ACC112 (cell line): ENCODE results near the gene MEGF6.

ENCODE experiments used
- H2AFZ ChIP-seq: fragments of 200-600 bp; sonication (generic); one replicate; pipeline ENCODE4 v1.6.0; 2017; ENCODE audit warnings: antibody characterized with exemption, low read length; ENCODE audit not compliant: unreplicated experiment
- H3K27ac ChIP-seq: fragments of 200-600 bp; sonication (generic); 2 replicates; pipeline ENCODE4 v1.5.1; 2014; ENCODE audit warnings: low read depth, mild to moderate bottlenecking, antibody characterized with exemption, low read length, moderate library complexity
- H3K27me3 ChIP-seq: fragments of 200-600 bp; sonication (generic); 2 replicates; pipeline ENCODE4 v1.6.1; 2014; ENCODE audit warnings: mild to moderate bottlenecking, antibody characterized with exemption, low read length, moderate library complexity, mixed read lengths; ENCODE audit not compliant: insufficient read depth
- H3K36me3 ChIP-seq: fragments of 200-600 bp; sonication (generic); 2 replicates; pipeline ENCODE4 v1.6.1; 2016; ENCODE audit warnings: mild to moderate bottlenecking, antibody characterized with exemption, low read length, moderate library complexity, mixed read lengths; ENCODE audit not compliant: insufficient read depth
- H3K4me1 ChIP-seq: fragments of 200-600 bp; sonication (generic); one replicate; pipeline ENCODE4 v1.6.1; 2016; ENCODE audit warnings: low read length, mixed read lengths; ENCODE audit not compliant: insufficient read depth, unreplicated experiment, control insufficient read depth
- H3K4me3 ChIP-seq: fragments of 200-600 bp; sonication (generic); 2 replicates; pipeline ENCODE4 v1.5.1; 2014; ENCODE audit warnings: mild to moderate bottlenecking, low read depth, low read length
- H3K79me2 ChIP-seq: fragments of 200-600 bp; sonication (generic); one replicate; pipeline ENCODE4 v1.6.0; 2016; ENCODE audit warnings: low read length; ENCODE audit not compliant: control insufficient read depth, unreplicated experiment, insufficient read depth

Gene MEGF6

DNA sequence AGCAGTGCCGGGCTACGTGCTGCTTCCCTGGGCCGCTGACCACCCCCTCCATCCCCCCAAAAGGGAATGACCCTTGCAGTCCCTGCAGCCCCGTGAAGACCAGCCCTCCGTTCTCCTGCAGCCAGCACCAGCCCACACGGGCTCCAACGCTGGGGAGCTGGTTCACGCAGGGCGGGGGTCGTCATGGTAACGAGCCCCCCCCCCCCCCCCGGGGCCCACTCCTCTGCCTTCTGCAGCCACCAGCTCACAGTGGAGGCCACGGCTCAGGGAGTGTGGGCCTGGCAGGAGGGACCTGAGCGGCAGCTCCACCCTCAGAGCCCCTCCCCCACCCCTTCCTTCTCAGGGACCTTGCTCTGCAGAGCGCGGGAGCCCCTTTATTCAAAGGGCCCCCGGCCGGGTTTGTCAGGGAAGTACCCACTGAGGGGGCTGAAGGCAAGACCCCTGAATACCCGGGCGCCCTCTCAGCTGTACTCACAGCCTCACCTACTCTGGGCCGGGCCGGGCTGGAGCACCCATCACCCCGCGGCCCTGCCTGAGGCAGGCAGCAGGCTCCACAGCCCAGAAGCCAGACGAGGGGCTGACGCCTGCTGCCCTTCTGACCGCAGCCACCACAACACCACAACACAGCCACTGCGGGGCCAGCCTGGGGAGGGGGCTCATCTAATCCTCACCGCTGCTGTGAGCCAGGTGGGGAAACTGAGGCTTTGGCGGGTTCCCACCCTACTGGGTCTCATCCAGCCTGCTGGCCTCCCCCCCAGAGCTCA, 12.6 kb downstream of the MEGF6 start:
- Histone ChIP-seq H3K4me3 (peak overlapping the region; percentile 40), H3K27ac (no peak overlapping the region), H3K36me3 (no peaks in the 10 kb centered on the region), H3K79me2 (no peaks in the 10 kb centered on the region), H3K27me3 (no peaks in the 10 kb centered on the region), H3K4me1 (no peaks in the 10 kb centered on the region), H2AFZ (no peak overlapping the region)

DNA sequence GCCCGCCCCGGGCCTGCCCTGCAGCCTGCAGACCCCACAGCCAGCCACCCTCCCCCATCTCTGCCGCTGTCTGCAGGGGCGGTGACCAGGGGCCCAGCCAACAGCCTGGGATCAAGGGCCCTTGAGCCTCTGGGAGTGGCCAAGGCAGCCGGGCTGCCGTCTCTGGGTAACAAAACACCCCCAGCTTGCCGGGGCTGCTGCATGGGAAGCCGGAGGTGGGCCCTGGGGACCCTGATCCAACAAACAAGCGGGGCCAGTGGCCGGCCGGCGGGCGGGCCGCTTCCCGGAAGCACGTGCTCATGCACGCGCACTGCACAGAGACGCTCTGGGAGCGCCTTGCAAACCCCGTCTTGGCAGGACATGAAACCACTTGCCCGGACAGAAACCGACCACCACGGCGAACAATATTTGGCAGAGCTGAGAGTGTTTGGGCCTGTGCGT, 13.2 kb downstream of the MEGF6 start:
- no peak overlapping the region for H3K27ac ChIP-seq
- H3K4me3 ChIP-seq: peak overlapping the region; percentile 40
- H3K27me3 ChIP-seq: no peaks in the 10 kb centered on the region
- no peaks in the 10 kb centered on the region for H3K4me1 ChIP-seq
- H3K36me3 ChIP-seq: no peaks in the 10 kb centered on the region
- H3K79me2 ChIP-seq: no peaks in the 10 kb centered on the region
- peak overlapping the region; percentile 32 for H2AFZ ChIP-seq

DNA sequence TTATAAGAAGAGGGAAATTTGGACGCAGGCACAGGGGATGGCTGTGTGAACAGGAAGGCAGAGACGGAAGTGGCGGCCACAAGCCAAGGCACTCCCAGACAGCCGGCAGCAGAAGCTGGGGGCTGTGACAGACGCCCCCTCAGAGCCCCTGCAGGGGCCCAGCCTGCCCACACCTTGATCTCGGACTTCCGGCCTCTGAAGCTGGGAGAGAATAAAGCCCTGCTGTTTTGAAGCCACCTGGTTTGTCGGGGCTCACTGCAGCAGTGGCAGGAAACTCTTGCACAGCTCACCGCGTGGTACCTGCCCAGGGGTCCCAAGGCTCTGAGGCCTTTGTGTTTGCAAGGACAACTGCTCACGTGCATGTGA, 13.7 kb downstream of the MEGF6 start:
- H3K4me1 ChIP-seq: no peaks in the 10 kb centered on the region
- no peak overlapping the region for H2AFZ ChIP-seq
- no peaks in the 10 kb centered on the region for H3K79me2 ChIP-seq
- no peaks in the 10 kb centered on the region for H3K27me3 ChIP-seq
- H3K4me3 ChIP-seq: no peak overlapping the region
- no peaks in the 10 kb centered on the region for H3K36me3 ChIP-seq
- no peak overlapping the region for H3K27ac ChIP-seq

DNA sequence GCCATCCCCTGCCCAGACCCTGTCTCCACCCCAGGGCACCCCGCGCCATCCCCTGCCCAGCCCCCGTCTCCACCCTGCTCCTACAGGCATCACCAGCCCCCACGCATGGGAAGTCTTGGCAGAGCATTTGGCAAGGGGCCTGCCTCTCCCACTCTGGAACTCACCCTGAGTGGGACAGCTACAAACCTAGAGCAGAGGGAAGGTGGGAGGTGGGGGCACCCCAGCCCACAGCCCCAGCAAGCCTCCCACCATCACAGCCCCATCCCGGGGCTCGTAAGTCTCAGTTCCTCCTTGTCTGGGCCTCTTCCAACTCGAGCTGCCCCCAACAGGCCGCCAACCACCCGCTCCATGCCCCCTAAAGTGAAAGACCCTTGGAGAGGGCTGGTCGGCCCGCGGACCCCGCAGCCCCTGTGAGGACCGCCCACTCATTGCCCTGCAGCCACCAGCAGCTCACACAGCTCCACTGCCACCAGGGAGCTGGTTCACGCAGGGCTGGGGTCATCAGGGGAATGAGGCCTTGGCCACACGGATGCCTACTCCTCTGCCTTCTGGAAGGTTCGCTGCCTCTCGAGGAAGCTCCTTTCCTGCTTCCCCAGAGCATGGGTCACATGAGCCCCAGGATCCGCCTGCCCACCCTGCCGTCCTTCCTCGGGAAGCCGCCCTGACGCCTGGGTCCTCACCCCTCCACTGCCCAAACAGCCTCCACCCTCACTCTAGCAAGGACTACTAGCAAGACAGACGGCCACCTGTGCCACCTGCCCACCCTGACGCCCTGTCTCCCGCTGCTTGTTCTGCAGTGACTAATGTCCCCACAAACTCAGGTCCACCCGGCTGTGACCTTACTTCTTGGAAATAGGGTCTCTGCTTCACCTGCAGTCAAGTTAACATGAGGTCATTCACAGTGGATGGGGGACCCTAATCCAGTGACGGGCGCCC, 14.4 kb downstream of the MEGF6 start:
- Histone ChIP-seq H3K27me3 (no peaks in the 10 kb centered on the region), H3K79me2 (no peaks in the 10 kb centered on the region)

DNA sequence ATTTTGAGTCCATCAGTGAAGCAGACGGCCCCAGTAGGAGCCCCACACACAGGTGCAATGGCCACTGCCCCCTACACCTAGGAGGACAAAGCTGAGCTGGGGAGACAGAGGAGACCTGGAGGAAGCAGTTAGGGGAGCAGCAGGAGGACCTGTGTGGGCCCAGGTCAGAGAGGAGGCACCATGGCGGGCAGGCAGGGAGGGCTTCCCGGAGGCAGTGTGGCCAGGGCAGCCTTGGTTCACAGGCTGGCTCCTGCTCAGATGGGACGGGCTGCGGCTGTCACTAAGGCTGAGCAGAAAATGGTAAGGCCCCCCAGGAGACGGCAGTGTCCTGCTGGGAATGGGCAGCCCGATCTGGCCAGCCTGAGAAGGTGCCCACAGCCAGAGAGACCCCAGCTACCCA, 15.4 kb downstream of the MEGF6 start:
- Histone ChIP-seq H3K27me3 (no peaks in the 10 kb centered on the region), H3K4me3 (no peak overlapping the region), H3K79me2 (no peaks in the 10 kb centered on the region), H3K36me3 (no peaks in the 10 kb centered on the region), H2AFZ (no peak overlapping the region), H3K27ac (no peak overlapping the region), H3K4me1 (no peaks in the 10 kb centered on the region)

More for the DNA sequence above, 14.4 kb downstream of the MEGF6 start:
- Histone ChIP-seq H3K27ac (no peak overlapping the region), H2AFZ (no peak overlapping the region), H3K4me3 (no peak overlapping the region), H3K36me3 (no peaks in the 10 kb centered on the region), H3K4me1 (no peaks in the 10 kb centered on the region)

DNA sequence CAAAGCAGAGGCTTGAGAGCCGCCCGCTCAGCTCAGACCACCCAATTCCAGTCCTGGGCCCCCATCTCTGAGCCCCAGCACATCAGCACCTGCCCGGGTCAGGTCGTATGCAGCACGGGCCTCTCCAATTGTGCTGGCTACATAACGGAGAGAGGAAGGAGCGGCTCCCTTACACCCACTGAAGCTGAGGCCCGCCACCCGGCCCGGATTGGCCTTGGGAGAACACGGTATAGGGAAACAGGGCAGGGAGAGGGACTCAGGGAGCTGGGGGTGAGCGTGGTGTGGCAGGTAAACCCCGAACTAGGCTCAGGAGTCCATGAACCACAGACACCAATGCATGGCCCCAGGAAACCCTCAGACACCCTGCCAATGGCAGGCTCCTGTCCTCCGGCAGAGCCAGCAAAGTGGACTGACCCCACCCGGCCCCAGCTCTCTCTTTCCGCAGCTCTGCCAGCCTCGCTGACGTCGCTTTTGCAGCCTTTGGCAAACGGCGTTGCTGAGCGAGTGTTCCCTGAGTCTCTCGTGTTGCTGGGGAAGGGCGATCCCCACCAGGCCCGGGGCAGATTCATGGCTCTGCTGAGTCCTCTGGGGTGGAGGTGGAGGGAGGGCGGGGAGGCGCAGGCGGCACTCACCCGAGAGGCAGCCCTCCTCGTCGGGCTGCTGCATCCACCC, 16.5 kb downstream of the MEGF6 start:
- Histone ChIP-seq H3K79me2 (no peaks in the 10 kb centered on the region), H2AFZ (no peak overlapping the region), H3K27ac (no peak overlapping the region), H3K27me3 (no peaks in the 10 kb centered on the region), H3K36me3 (no peaks in the 10 kb centered on the region), H3K4me1 (no peaks in the 10 kb centered on the region), H3K4me3 (no peak overlapping the region)

DNA sequence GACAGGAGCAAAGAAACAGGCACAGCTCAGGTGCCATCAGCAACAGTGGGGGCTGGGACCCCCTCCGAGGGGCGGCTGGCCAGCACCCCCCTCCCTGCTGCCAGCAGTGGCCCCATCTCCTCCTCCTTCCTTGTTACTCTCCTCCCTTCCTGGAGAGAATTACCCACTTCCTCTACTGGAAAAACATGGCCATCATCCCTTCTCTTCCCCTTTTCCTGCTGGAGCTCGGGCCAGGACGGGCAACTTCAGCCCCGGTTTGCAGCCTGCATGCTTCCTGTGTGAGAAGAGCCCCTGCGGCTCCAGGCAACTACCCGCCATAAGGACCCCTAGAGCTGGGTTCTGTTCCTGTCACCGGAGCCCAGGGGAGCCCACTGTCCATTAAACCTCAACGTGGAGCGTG, 17.6 kb downstream of the MEGF6 start:
- H3K4me3 ChIP-seq: no peak overlapping the region
- no peaks in the 10 kb centered on the region for H3K27me3 ChIP-seq
- no peak overlapping the region for H3K27ac ChIP-seq
- no peak overlapping the region for H2AFZ ChIP-seq
- no peaks in the 10 kb centered on the region for H3K79me2 ChIP-seq
- no peaks in the 10 kb centered on the region for H3K36me3 ChIP-seq
- H3K4me1 ChIP-seq: no peaks in the 10 kb centered on the region

DNA sequence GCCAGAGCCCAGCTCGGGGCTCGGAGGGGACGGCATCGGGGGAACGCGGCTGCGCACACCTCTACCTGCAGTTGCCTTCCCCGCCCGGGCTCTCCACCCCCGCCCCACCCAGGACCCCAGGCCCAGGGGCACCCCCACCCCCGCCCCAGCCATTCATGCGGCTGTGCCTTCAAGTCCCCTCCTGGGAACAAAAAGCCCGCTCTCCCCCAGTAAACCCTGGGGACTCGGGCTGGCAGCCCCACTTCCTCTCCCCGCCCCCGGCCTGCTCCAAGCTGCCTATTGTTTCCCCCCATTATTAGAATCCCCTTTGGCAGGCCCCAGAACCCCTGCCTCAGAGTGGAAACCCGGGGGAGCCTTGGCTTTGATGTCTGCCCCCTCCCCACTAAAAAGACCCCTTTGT, 18.0 kb downstream of the MEGF6 start:
- no peak overlapping the region for H3K27ac ChIP-seq
- no peaks in the 10 kb centered on the region for H3K79me2 ChIP-seq
- H3K4me3 ChIP-seq: no peak overlapping the region
- no peaks in the 10 kb centered on the region for H3K4me1 ChIP-seq
- H3K27me3 ChIP-seq: no peaks in the 10 kb centered on the region
- H2AFZ ChIP-seq: no peak overlapping the region
- H3K36me3 ChIP-seq: no peaks in the 10 kb centered on the region

DNA sequence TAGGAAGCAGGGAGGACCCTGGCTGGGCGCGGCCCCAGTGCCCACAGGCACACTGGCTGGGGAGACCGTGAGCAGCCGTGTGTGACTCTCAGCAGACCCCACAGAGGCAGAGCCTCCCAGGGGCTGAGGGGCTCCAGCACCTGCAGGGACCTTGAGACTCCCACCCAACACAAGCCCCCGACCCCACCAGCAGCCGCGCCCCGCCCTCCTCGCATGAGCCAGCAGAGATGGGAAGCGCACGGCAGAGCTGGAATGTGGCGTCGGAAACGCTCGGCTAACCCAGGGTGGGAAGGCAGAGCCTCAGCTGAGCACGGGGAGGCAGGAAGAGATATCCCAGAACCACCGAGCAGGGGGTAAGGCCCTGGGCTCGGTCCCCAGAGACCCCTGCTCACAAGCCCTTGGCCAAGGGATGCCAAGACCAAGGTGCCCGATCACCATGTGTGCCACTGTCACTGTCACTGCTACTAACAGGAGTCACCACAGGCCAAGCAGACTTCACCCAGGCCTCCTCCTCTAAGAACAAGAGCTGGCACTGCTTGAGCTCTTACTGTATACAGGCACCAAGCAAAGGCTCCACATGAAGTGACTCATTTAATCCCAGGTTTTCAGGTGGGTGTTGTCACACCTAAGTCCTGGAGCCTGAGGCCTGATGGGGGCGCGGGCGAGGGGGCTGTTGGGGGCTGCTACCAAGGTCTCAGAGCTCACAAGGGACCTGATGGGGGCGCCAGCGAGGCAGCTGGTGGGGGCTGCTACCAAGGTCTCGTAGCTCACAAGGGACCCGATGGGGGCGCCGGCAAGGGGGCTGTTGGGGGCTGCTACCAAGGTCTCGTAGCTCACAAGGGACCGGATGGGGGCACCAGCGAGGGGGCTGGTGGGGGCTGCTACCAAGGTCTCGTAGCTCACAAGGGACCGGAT, 20.1 kb downstream of the MEGF6 start:
- Histone ChIP-seq H3K4me3 (no peak overlapping the region), H3K4me1 (no peaks in the 10 kb centered on the region), H3K79me2 (no peaks in the 10 kb centered on the region), H2AFZ (no peak overlapping the region), H3K27me3 (no peaks in the 10 kb centered on the region), H3K27ac (no peak overlapping the region), H3K36me3 (no peaks in the 10 kb centered on the region)
